HG02798 (cell line): Measurements from ENCODE around the gene KLHDC8A.
"Not testable (repeated sequence)": the region's sequence is repeated elsewhere in the genome, so short reads cannot be mapped to it uniquely, and the experiment has no call there.

Source experiments
- ATAC-seq: cut with Tn5 transposase; IDR thresholded peaks from one replicate; pipeline ENCODE4 v1.9.1; 2021; ENCODE audit warnings: mild to moderate bottlenecking; ENCODE audit not compliant: unreplicated experiment, poor library complexity

Gene KLHDC8A

DNA sequence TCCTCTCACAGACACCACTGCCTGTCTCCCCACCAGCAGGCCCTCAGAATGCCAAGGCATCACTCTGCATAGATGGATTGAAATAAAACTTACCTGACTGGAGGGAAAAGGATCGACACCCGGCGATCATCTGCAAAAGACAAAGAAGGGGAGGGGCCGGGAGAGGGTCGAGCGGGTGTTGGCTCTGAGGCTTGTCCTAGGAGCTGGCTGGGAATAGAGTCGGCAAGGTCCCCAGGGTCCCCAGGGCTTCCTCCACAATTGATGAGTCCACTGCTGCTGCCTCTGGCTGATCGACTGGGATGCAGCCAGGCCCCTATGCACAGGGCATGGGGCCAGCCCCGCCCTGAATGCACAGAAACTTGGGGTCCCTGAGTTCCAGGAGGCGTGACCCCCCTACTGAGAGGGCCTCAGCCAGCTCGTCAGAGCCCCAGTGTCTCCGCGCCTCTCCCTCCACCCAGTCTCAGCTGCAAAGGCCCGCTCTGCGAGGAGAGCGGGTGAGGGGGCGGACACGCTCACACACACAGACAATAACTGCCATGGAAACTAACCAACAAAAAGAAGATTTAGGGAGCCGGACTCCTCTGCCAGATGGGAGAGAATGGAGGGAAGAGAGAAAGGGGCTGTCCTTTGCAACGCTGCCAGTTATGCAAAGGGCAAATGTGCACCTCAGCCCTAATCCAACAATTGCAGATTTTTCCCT lies at the start of gene KLHDC8A:
Gene KLHDC8A (minus strand): TSS at position 483 of the 700 bp plus-strand sequence. CDS start 13,318 bp downstream, outside the sequence.
- no peak for ATAC-seq

GRCh38 chr1:205406252-205406651 lies 49.5 kb upstream of the KLHDC8A start:
- not testable (repeated sequence) for ATAC-seq

- not testable (repeated sequence) for ATAC-seq
Measured at GRCh38 chr1:205404484-205404883, 47.8 kb upstream of the KLHDC8A start.

DNA sequence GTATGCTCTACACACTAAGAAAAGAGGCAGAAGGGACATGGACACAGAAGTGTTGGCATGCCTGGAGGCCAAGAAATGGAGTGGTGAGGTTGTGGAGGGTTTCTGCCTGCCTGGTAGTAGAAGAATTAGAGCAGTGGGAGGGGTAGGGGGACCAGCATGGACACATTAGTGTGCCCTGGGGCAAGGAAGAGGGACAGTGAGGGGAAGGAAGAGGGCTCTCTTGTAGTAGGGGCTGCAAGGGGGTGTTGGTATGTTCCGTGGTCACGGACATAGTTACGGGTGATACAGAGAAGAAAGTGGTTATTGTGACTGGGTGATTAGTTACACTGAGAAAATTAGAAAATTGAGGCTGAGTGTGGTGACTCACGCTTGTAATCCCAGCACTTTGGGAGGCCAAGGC lies 41.9 kb upstream of the KLHDC8A start:
- ATAC-seq, result no peak

DNA sequence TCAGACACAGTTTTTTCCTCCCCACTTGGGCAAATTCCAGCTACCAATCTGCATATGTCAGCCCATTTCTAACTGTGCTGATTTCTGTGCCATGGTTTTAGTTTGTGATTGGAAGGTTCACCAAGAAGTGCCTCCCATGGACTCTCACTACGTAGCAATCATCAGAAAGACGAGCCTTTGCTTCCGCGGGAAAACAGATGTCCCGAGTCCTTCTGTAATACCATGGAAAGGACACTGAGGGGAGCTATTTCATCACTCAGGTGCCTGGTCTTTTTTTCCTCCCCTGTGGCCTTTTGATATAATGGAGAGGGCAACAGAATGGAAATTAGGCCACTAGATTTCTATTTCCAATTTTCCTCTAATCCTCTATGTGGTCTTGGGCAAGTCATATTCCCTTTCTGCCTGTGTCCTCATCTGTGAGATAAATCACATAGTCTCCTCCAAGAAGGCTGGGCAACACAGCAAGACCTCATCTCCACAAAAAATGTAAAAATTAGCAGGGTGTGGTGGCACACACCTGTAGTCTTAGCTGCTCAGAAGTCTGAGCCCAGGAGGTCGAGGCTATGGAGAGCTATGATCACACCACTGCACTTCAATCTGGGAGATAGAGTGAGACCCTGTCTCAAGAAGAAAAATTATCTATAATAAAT lies 40.4 kb upstream of the KLHDC8A start:
- no peak for ATAC-seq

- no peak for ATAC-seq
Measured at GRCh38 chr1:205395616-205396015, 38.9 kb upstream of the KLHDC8A start.

GRCh38 chr1:205392650-205393049 lies 35.9 kb upstream of the KLHDC8A start:
- no peak for ATAC-seq

GRCh38 chr1:205391386-205391785 lies 34.7 kb upstream of the KLHDC8A start:
- ATAC-seq, result no peak

DNA sequence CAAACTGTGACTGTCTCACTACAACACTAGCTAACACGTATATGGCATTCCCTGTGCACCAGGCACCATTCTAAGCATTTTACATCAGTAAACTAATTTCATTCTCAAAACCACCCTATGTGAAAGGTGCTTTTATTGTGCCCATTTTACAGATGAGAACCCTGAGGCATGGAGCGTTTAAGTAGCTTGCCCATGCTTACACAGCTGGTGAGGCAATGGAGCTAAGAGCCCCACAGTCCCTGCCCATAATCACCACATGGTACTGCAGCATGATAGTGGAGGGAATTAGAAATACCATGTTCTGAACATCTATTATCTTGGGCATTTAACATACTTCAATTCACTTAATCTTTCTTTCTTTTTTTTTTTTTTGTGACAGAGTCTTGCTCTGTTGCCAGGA lies 31.1 kb upstream of the KLHDC8A start:
- ATAC-seq, result no peak

DNA sequence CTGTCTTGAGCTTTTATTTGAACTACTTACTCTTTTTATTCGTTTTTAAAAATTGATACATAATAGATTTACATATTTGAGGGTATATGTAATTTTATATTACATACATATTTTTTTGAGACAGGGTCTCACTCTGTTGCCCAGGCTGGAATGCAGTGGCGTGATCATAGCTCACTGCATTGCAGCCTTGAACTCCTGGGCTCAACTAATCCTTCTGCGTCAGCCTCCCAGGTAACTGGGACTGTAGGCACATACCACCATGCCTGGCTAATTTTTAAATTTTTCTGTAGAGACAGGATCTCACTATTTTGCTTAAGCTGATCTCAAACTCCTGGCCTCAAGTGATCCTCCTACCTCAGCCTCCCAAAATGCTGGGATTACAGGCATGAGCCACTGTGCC lies 26.3 kb upstream of the KLHDC8A start:
- ATAC-seq, result not testable (repeated sequence)

DNA sequence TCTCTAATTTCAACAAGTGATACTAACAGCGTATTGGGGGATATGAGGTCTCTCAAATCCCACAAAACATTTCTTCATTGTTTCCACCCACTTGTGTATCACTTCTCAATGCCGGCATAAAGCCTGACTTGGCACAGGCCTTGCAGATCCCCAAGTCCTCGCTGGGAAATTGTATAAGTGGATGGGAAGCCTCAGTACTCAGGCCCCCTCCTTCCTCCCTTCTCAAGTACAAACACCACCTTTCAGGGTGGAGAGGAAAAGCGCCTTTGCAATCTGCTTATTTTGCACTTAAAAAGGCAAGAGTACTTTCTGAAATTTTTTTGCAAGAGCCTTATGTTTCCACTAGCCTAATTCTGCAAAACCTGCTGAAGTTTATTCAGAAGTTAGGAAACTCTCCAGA lies 25.8 kb upstream of the KLHDC8A start:
- no peak for ATAC-seq

- ATAC-seq, result no peak
Measured at GRCh38 chr1:205381305-205381704, 24.6 kb upstream of the KLHDC8A start.

GRCh38 chr1:205380882-205381281 lies 24.2 kb upstream of the KLHDC8A start:
- ATAC-seq, result no peak

GRCh38 chr1:205379056-205379455 lies 22.3 kb upstream of the KLHDC8A start:
- ATAC-seq, result no peak

GRCh38 chr1:205377355-205377754 lies 20.6 kb upstream of the KLHDC8A start:
- ATAC-seq, result no peak

- ATAC-seq, result no peak
Measured at GRCh38 chr1:205376739-205377138, 20.0 kb upstream of the KLHDC8A start.

DNA sequence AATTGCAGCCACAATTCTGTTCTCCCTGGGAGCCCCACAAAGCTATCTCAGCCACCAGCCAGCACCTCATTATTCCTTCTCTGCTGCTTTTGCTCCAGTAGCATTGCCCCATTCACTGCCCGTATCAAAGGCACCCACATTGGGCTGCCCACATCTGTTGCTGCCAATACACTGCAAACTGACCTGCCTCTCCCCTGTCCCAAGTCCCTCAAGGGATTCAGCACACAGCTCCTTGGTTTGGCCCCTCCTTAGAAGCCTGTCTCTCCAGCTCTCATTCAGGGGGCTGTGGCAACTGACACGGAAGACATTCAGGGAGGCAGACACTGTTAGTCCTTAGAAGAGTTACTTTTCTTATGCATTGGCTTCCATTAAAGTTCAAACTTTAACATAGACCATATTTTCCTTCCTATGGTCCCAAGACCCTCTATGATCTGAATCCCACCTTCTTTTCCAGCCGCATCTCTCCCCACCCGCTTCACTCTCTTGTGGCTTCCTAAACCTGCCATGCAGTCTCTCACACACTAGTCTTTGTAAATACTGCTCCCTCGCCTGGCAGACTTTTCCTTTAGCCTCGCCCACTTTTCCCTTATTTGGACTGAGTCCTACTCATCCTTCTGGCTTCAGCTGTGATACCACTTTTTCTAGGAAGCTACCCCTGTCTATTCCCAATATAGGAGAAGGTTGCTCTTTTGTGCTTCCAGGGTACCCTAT lies 19.3 kb upstream of the KLHDC8A start:
- ATAC-seq, result no peak

GRCh38 chr1:205374210-205375078 lies 17.7 kb upstream of the KLHDC8A start:
- no peak for ATAC-seq

DNA sequence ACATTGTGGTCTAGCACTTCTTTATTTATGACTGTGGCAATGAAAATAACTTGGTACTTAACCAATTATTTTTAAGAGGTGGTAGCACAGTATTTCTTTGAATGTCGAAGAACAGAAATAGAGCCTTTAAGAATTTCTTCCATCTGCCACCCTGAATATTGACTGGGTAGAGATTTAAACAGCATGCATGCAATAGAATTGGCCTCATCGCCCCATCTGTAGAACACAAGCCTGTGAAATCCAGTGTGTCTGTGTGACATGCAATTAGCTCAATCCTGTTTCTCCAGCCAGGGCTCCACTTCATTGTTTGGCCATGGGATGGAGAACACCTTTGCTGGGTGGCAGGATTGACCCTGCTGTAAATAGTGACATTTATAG lies 17.1 kb upstream of the KLHDC8A start:
- ATAC-seq, result no peak

- ATAC-seq, result no peak
Measured at GRCh38 chr1:205373022-205373797, 16.5 kb upstream of the KLHDC8A start.
